ENCODE measurements around the gene INSYN2B. TPM values are rescaled to one million over a fixed set of nuclear protein-coding genes. Genes with fewer than 3 reads are reported as not detected.

The INSYN2B gene
- total RNA-seq, 1 experiment from 2014 or later, result not detected

DNA sequence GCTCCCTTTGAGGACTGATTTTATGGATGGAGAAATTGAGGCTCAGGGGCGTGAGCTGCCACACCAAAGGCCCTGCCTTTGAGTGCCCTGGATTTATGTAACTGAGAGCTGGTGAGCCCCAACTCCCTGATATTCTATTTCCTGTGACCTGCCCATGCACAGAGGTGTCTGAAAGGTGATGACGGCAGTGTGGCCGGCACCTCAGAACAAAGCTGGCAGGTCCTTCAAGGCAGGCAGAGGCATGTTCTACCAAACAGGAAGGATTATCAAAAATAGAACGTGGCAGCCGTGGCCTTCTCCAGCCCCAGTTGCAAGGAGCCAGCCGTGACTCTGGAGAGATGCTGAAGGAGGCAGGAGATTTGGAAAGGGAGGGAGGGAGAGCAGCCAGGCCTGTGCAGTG, 36.2 kb downstream of the INSYN2B start:
- TF ChIP-seq, protein P1, sequence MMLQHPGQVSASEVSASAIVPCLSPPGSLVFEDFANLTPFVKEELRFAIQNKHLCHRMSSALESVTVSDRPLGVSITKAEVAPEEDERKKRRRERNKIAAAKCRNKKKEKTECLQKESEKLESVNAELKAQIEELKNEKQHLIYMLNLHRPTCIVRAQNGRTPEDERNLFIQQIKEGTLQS (IDR thresholded peaks at IDR 0.05), result no peak
- CTCF ChIA-PET, result no interaction called here
- no peaks in the 10 kb centered on the region for H4K20me1 ChIP-seq (ENCODE audit: insufficient read depth)
- H3K9me2 ChIP-seq (ENCODE audit: insufficient read depth), result no peaks in the 10 kb centered on the region
- H3K4me3 ChIP-seq (replicated peaks in 1 of 2; ENCODE audit: low read depth in 1 of 2, low read length in 2 of 2), result no peak overlapping the region
- ATAC-seq (no peak), DNase-seq (ENCODE audit: low read depth, low spot score) (no peak)
- H2AFZ ChIP-seq (ENCODE audit: low read depth, low read length, poor library complexity, severe bottlenecking), result no peak overlapping the region
- H3K27ac ChIP-seq (ENCODE audit: low read depth, low read length), result no peak overlapping the region
- RAD21 ChIA-PET (ENCODE audit: low non-redundant PET in 1 of 2, low total read pairs in 2 of 2, uncharacterized antibody in 2 of 2, unreplicated experiment in 2 of 2), result no interaction called here
- no peak overlapping the region for H3K9ac ChIP-seq (ENCODE audit: low read length)
- H3K27me3 ChIP-seq (ENCODE audit: insufficient read depth, low read length), result 0 out of 2 replicates have a peak, but pooled peaks cover 9% of the 10 kb centered on the region
- H3K79me2 ChIP-seq (ENCODE audit: insufficient read depth, low read length), result no peaks in the 10 kb centered on the region
- POLR2A ChIA-PET, result no interaction called here
- no TSS peak for BruUV-seq (replicated peaks)
- H3K4me2 ChIP-seq (ENCODE audit: low read length), result no peak overlapping the region
- H3K4me1 ChIP-seq (ENCODE audit: control insufficient read depth in 1 of 2, insufficient read depth in 2 of 2, low read length in 2 of 2), result no peaks in the 10 kb centered on the region
- H3K36me3 ChIP-seq (ENCODE audit: control insufficient read depth in 1 of 2, insufficient read depth in 2 of 2, low read length in 2 of 2), result no peaks in the 10 kb centered on the region
- intact Hi-C loops (cut with micrococcal nuclease), result no loop called here
- no peaks in the 10 kb centered on the region for H3K9me3 ChIP-seq (ENCODE audit: control insufficient read depth in 1 of 2, insufficient read depth in 1 of 2, low read depth in 1 of 2, low read length in 2 of 2)

DNA sequence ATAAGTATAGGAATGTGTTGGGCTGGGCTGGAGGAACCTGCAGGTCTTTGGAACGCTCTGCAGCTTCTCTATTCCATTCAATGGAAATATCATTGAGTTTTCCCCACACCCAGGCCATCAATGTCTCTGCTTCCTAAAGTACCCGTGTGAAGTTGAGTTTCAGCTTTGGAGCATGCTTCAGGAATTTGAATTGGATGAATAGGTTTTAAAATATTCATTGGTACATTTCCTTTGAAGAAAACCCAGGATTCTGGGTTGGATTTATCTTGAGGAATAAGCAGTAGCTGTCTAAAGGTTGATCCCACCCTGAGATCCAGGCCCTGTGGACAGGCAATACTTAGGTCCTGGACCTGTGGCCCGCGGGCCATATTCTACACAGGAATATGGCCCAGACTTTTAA, 37.3 kb downstream of the INSYN2B start:
- no peak for ATAC-seq
- Histone ChIP-seq H2AFZ (ENCODE audit: low read depth, low read length, poor library complexity, severe bottlenecking) (no peak overlapping the region), H3K9me3 (ENCODE audit: control insufficient read depth in 1 of 2, insufficient read depth in 1 of 2, low read depth in 1 of 2, low read length in 2 of 2) (no peaks in the 10 kb centered on the region), H3K36me3 (ENCODE audit: control insufficient read depth in 1 of 2, insufficient read depth in 2 of 2, low read length in 2 of 2) (no peaks in the 10 kb centered on the region), H3K4me1 (ENCODE audit: control insufficient read depth in 1 of 2, insufficient read depth in 2 of 2, low read length in 2 of 2) (no peaks in the 10 kb centered on the region), H3K4me2 (ENCODE audit: low read length) (no peak overlapping the region), H3K27me3 (ENCODE audit: insufficient read depth, low read length) (0 out of 2 replicates have a peak, but pooled peaks cover 9% of the 10 kb centered on the region), H4K20me1 (ENCODE audit: insufficient read depth) (no peaks in the 10 kb centered on the region), H3K9me2 (ENCODE audit: insufficient read depth) (no peaks in the 10 kb centered on the region), H3K79me2 (ENCODE audit: insufficient read depth, low read length) (no peaks in the 10 kb centered on the region), H3K27ac (ENCODE audit: low read depth, low read length) (no peak overlapping the region), H3K9ac (ENCODE audit: low read length) (no peak overlapping the region), H3K4me3 (replicated peaks in 1 of 2; ENCODE audit: low read depth in 1 of 2, low read length in 2 of 2) (no peak overlapping the region)
- ChIA-PET RAD21 (ENCODE audit: low non-redundant PET in 1 of 2, low total read pairs in 2 of 2, uncharacterized antibody in 2 of 2, unreplicated experiment in 2 of 2) (no interaction called here), POLR2A (no interaction called here), CTCF (no interaction called here)
- TF ChIP-seq ZFX (IDR thresholded peaks at IDR 0.05), result no peak
- DNase-seq (ENCODE audit: low read depth, low spot score), result no peak
- intact Hi-C loops (cut with micrococcal nuclease), result no loop called here
- BruUV-seq (replicated peaks), result no TSS peak

DNA sequence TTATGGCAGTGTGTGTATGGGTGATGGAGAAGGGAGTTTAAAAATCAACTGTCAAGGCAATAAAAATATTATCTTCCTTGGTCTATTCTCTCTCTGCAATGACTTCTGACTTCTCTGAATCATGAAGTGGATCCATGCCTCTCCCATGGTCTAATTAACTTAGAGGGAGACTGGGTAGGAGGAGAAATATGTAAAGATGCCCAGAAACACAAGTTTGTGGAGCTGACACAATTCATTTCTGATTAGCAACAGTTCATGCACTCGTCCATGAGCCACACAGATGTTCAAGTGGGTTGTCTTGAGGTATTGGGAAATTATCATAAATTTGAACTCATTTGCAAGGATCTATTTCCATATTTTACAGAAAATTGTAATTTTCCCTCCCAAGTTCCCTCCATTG, 38.1 kb downstream of the INSYN2B start:
- Histone ChIP-seq H3K4me3 (replicated peaks in 1 of 2; ENCODE audit: low read depth in 1 of 2, low read length in 2 of 2) (no peak overlapping the region), H3K9ac (ENCODE audit: low read length) (no peak overlapping the region), H3K9me3 (ENCODE audit: control insufficient read depth in 1 of 2, insufficient read depth in 1 of 2, low read depth in 1 of 2, low read length in 2 of 2) (no peaks in the 10 kb centered on the region), H3K9me2 (ENCODE audit: insufficient read depth) (no peaks in the 10 kb centered on the region), H3K36me3 (ENCODE audit: control insufficient read depth in 1 of 2, insufficient read depth in 2 of 2, low read length in 2 of 2) (no peaks in the 10 kb centered on the region), H3K4me1 (ENCODE audit: control insufficient read depth in 1 of 2, insufficient read depth in 2 of 2, low read length in 2 of 2) (no peaks in the 10 kb centered on the region), H3K27ac (ENCODE audit: low read depth, low read length) (no peak overlapping the region), H3K27me3 (ENCODE audit: insufficient read depth, low read length) (0 out of 2 replicates have a peak, but pooled peaks cover 9% of the 10 kb centered on the region), H2AFZ (ENCODE audit: low read depth, low read length, poor library complexity, severe bottlenecking) (no peak overlapping the region), H3K4me2 (ENCODE audit: low read length) (no peak overlapping the region), H4K20me1 (ENCODE audit: insufficient read depth) (no peaks in the 10 kb centered on the region), H3K79me2 (ENCODE audit: insufficient read depth, low read length) (no peaks in the 10 kb centered on the region)
- intact Hi-C loops (cut with micrococcal nuclease), result no loop called here
- RAD21 ChIA-PET (ENCODE audit: low non-redundant PET in 1 of 2, low total read pairs in 2 of 2, uncharacterized antibody in 2 of 2, unreplicated experiment in 2 of 2), result no interaction called here
- POLR2A ChIA-PET, result no interaction called here
- no peak for ATAC-seq
- BruUV-seq (replicated peaks), result no TSS peak
- CTCF ChIA-PET, result no interaction called here
- DNase-seq (ENCODE audit: low read depth, low spot score), result no peak
- no peak for TF ChIP-seq CEBPB (IDR thresholded peaks at IDR 0.05; ENCODE audit: low read depth)
- no peak for TF ChIP-seq ZFX (IDR thresholded peaks at IDR 0.05)
- no peak for TF ChIP-seq CBX3 (IDR thresholded peaks at IDR 0.05; ENCODE audit: low read depth)
- no peak for TF ChIP-seq EZH2phosphoT487 (IDR thresholded peaks at IDR 0.05; ENCODE audit: borderline replicate concordance)
- TF ChIP-seq, protein P2, sequence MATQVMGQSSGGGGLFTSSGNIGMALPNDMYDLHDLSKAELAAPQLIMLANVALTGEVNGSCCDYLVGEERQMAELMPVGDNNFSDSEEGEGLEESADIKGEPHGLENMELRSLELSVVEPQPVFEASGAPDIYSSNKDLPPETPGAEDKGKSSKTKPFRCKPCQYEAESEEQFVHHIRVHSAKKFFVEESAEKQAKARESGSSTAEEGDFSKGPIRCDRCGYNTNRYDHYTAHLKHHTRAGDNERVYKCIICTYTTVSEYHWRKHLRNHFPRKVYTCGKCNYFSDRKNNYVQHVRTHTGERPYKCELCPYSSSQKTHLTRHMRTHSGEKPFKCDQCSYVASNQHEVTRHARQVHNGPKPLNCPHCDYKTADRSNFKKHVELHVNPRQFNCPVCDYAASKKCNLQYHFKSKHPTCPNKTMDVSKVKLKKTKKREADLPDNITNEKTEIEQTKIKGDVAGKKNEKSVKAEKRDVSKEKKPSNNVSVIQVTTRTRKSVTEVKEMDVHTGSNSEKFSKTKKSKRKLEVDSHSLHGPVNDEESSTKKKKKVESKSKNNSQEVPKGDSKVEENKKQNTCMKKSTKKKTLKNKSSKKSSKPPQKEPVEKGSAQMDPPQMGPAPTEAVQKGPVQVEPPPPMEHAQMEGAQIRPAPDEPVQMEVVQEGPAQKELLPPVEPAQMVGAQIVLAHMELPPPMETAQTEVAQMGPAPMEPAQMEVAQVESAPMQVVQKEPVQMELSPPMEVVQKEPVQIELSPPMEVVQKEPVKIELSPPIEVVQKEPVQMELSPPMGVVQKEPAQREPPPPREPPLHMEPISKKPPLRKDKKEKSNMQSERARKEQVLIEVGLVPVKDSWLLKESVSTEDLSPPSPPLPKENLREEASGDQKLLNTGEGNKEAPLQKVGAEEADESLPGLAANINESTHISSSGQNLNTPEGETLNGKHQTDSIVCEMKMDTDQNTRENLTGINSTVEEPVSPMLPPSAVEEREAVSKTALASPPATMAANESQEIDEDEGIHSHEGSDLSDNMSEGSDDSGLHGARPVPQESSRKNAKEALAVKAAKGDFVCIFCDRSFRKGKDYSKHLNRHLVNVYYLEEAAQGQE (IDR thresholded peaks at IDR 0.05; ENCODE audit: low read depth), result no peak
- TF ChIP-seq RAD21 (IDR thresholded peaks at IDR 0.05; ENCODE audit: low read depth), result no peak
- TF ChIP-seq, protein P3, sequence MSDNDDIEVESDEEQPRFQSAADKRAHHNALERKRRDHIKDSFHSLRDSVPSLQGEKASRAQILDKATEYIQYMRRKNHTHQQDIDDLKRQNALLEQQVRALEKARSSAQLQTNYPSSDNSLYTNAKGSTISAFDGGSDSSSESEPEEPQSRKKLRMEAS (IDR thresholded peaks at IDR 0.05), result no peak
- TF ChIP-seq YY1 (IDR thresholded peaks at IDR 0.05; ENCODE audit: extremely low read depth, insufficient replicate concordance, low read depth, low read length), result no peak
